SJSA1 (cell line): ENCODE measurements around the gene TPCN2. TPM values are rescaled to one million over a fixed set of nuclear protein-coding genes. Genes with fewer than 3 reads are reported as not detected.

ENCODE experiments used
- DNase-seq, 2 experiments: peaks; one replicate each; pipeline ENCODE4 v3.0.0-alpha.2; 2015 to 2020; ENCODE audit warnings: low spot score in 2 of 2, low read depth in 1 of 2
- H3K27ac ChIP-seq: fragments of 250-450 bp; sonication (Bioruptor Pico); 2 replicates; pipeline ENCODE4 v1.5.1; 2020; ENCODE audit warnings: mild to moderate bottlenecking, moderate library complexity
- H3K27me3 ChIP-seq: fragments of 250-450 bp; sonication (Bioruptor Pico); replicated peaks from 2 replicates; pipeline ENCODE4 v1.5.1; 2020; ENCODE audit warnings: mild to moderate bottlenecking, moderate library complexity
- H3K36me3 ChIP-seq: fragments of 250-450 bp; sonication (Bioruptor Pico); 2 replicates; pipeline ENCODE4 v1.5.1; 2020; ENCODE audit warnings: mild to moderate bottlenecking
- H3K4me1 ChIP-seq: fragments of 250-450 bp; sonication (Bioruptor Pico); replicated peaks from 2 replicates; pipeline ENCODE4 v1.6.1; 2021; ENCODE audit warnings: mild to moderate bottlenecking
- H3K4me3 ChIP-seq: fragments of 250-450 bp; sonication (Bioruptor Pico); 2 replicates; pipeline ENCODE4 v1.5.1; 2020; ENCODE audit warnings: mild to moderate bottlenecking
- H3K9me3 ChIP-seq: fragments of 250-450 bp; sonication (Bioruptor Pico); replicated peaks from 2 replicates; pipeline ENCODE4 v1.5.1; 2020; ENCODE audit warnings: mild to moderate bottlenecking
- total RNA-seq: library from RNA; depleted of rRNA; stranded (reverse); fragments of >200 nt; shearing (Covaris generic); gene quantifications from 2 replicates; pipeline ENCODE4 v1.2.3, GENCODE V29; 2014

The TPCN2 gene
- total RNA-seq, 1 experiment from 2014 or later: 24.1 TPM

DNA sequence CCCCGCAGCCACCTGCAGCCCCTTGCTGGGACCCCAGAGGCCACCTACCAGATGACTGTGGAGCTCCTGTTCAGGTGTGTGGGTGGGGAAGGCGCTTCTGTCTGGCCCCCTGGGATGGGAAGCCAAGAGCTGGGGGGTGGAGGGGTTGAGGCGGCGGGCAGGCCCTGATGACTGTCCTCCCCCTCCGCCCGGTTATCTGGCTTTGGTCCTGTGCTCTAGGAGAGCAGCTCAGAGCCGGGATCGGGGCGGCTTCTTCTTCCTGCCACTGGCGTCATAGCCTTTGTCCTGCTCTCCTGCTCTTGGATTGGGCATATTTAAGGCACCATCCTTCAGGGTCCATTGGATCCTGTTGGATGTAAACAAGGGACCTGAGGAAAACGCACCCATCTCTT, 38.4 kb downstream of the TPCN2 start:
- peaks cover 49% of the 10 kb centered on the region for H3K36me3 ChIP-seq
- no peaks in the 10 kb centered on the region for H3K27me3 ChIP-seq
- no peak for DNase-seq
- peaks cover 4% of the 10 kb centered on the region; the same call in 1 of the 2 replicates for H3K9me3 ChIP-seq
- H3K4me3 ChIP-seq: no peak overlapping the region
- H3K27ac ChIP-seq: no peak overlapping the region
- H3K4me1 ChIP-seq: peaks cover 15% of the 10 kb centered on the region

DNA sequence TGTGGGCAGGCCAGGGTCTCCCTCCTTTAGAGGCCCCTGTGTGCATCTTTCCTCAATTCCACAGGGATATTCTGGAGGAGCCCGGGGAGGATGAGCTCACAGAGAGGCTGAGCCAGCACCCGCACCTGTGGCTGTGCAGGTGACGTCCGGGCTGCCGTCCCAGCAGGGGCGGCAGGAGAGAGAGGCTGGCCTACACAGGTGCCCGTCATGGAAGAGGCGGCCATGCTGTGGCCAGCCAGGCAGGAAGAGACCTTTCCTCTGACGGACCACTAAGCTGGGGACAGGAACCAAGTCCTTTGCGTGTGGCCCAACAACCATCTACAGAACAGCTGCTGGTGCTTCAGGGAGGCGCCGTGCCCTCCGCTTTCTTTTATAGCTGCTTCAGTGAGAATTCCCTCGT, 39.1 kb downstream of the TPCN2 start:
- Histone ChIP-seq H3K9me3 (peaks cover 4% of the 10 kb centered on the region; the same call in 1 of the 2 replicates), H3K27me3 (no peaks in the 10 kb centered on the region), H3K4me3 (no peak overlapping the region), H3K4me1 (peaks cover 15% of the 10 kb centered on the region), H3K36me3 (peaks cover 50% of the 10 kb centered on the region), H3K27ac (no peak overlapping the region)
- no peak for DNase-seq

GRCh38 chr11:69088676-69089146, 40.0 kb downstream of the TPCN2 start:
- no peak overlapping the region for H3K4me3 ChIP-seq

GRCh38 chr11:69089258-69089657, 40.5 kb downstream of the TPCN2 start:
- H3K36me3 ChIP-seq: peaks cover 48% of the 10 kb centered on the region
- H3K4me1 ChIP-seq: peaks cover 15% of the 10 kb centered on the region
- peak; percentile 76 to 90 for DNase-seq
- no peaks in the 10 kb centered on the region for H3K27me3 ChIP-seq
- peaks cover 4% of the 10 kb centered on the region; the same call in 1 of the 2 replicates for H3K9me3 ChIP-seq
- H3K27ac ChIP-seq: no peak overlapping the region
- no peak overlapping the region for H3K4me3 ChIP-seq

More at GRCh38 chr11:69088676-69089146, 40.0 kb downstream of the TPCN2 start:
- Histone ChIP-seq H3K27ac (no peak overlapping the region), H3K36me3 (peaks cover 48% of the 10 kb centered on the region), H3K9me3 (peaks cover 4% of the 10 kb centered on the region; the same call in 1 of the 2 replicates), H3K4me1 (peaks cover 15% of the 10 kb centered on the region), H3K27me3 (no peaks in the 10 kb centered on the region)
- DNase-seq: peak; percentile 92 to 94

DNA sequence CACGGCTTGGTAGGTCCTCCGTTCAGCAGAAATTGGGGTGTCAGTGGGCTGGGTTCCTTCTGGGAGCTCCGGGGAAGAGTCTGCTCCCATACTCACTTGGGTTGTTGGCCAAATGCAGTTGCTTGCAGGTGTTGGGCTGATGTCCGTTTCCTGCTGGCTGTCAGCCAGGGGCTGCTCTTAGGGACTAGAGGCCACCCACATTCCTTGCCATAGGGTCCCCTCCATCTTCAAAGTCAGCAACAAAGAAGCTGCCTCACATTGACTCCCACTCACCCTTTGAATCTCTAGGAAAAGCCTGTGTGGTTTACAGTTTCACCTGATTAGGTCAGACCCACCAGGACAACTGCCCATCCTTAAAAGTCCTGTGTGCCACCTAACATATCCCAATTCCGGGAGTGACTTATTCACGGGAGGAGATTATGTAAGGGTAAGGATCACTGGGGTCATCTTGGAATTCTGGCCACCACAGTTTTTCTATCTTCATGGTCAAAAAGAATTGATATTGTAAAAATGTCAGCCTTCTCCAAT, 43.0 kb downstream of the TPCN2 start:
- Histone ChIP-seq H3K4me1 (peaks cover 15% of the 10 kb centered on the region), H3K4me3 (no peak overlapping the region), H3K9me3 (peaks cover 4% of the 10 kb centered on the region; the same call in 1 of the 2 replicates), H3K36me3 (peaks cover 37% of the 10 kb centered on the region), H3K27ac (no peak overlapping the region), H3K27me3 (no peaks in the 10 kb centered on the region)
- no peak for DNase-seq

- no peak for DNase-seq
- H3K27ac ChIP-seq: no peak overlapping the region
- H3K9me3 ChIP-seq: peaks cover 4% of the 10 kb centered on the region; the same call in 1 of the 2 replicates
- peaks cover 15% of the 10 kb centered on the region for H3K4me1 ChIP-seq
- no peak overlapping the region for H3K4me3 ChIP-seq
- H3K27me3 ChIP-seq: no peaks in the 10 kb centered on the region
- peaks cover 37% of the 10 kb centered on the region for H3K36me3 ChIP-seq
These were observed 43.5 kb downstream of the TPCN2 start for GRCh38 chr11:69092263-69092662.

DNA sequence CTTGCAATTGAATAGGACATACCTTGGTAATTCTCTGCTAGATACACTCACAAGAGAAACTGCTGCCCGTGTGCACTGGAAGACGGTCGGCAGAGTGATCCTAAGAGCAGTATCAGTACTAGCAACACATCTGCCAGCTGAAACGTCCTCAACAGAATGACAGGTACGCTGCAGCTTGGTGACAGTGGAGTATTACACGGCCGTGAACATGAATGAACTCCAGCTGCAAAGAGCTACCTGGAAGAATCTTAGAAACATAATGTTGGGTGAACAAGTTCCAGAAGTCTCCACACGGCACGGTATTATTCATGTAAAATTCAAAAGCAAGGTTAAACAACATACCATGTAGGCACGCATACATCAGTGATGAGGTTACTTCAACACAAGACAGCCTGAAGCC, 44.4 kb downstream of the TPCN2 start:
- Histone ChIP-seq H3K4me3 (no peak overlapping the region), H3K27me3 (no peaks in the 10 kb centered on the region), H3K27ac (no peak overlapping the region), H3K4me1 (peaks cover 15% of the 10 kb centered on the region), H3K36me3 (peaks cover 30% of the 10 kb centered on the region), H3K9me3 (peaks cover 4% of the 10 kb centered on the region; the same call in 1 of the 2 replicates)
- no peak for DNase-seq

GRCh38 chr11:69094111-69094914, 45.6 kb downstream of the TPCN2 start:
- H3K27ac ChIP-seq: no peak overlapping the region
- DNase-seq: no peak
- no peak overlapping the region for H3K4me3 ChIP-seq

GRCh38 chr11:69094915-69095290, 46.2 kb downstream of the TPCN2 start:
- no peak for DNase-seq
- Histone ChIP-seq H3K27me3 (no peaks in the 10 kb centered on the region), H3K4me1 (no peaks in the 10 kb centered on the region), H3K27ac (no peak overlapping the region), H3K9me3 (peaks cover 4% of the 10 kb centered on the region; the same call in 1 of the 2 replicates), H3K4me3 (no peak overlapping the region), H3K36me3 (peaks cover 21% of the 10 kb centered on the region)

More at GRCh38 chr11:69094111-69094914, 45.6 kb downstream of the TPCN2 start:
- peaks cover 26% of the 10 kb centered on the region for H3K36me3 ChIP-seq
- no peaks in the 10 kb centered on the region for H3K27me3 ChIP-seq
- H3K4me1 ChIP-seq: peaks cover 3% of the 10 kb centered on the region
- H3K9me3 ChIP-seq: peaks cover 4% of the 10 kb centered on the region; the same call in 1 of the 2 replicates

DNA sequence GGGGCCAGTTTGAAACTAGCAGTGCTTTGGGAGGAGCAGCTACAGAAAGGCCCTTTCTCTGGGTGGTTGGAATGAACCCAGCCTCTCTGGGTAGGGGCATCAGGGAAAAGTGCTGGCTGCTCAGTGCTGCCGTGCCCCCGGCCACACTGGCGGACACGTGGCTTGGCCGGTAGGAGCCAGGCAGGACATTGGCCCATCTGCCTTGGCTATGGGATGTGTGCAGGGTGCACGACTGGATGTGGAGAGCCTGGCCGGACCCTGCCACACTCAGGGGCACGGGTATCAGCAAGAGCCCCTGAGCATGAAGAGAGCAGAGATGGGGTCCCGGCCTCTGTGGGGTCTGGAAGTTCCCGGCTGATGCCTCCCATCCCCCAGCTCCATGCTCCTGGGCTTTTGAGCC, 46.6 kb downstream of the TPCN2 start:
- H3K4me1 ChIP-seq: no peaks in the 10 kb centered on the region
- peaks cover 18% of the 10 kb centered on the region for H3K36me3 ChIP-seq
- peaks cover 4% of the 10 kb centered on the region; the same call in 1 of the 2 replicates for H3K9me3 ChIP-seq
- DNase-seq: no peak
- no peaks in the 10 kb centered on the region for H3K27me3 ChIP-seq
- no peak overlapping the region for H3K4me3 ChIP-seq
- no peak overlapping the region for H3K27ac ChIP-seq

- H3K36me3 ChIP-seq: peaks cover 11% of the 10 kb centered on the region
- peaks cover 2% of the 10 kb centered on the region; the same call in 1 of the 2 replicates for H3K9me3 ChIP-seq
- H3K27ac ChIP-seq: no peak overlapping the region
- H3K4me1 ChIP-seq: peaks cover under 1% of the 10 kb centered on the region
- no peaks in the 10 kb centered on the region for H3K27me3 ChIP-seq
- no peak overlapping the region for H3K4me3 ChIP-seq
- no peak for DNase-seq
These were observed 47.7 kb downstream of the TPCN2 start for GRCh38 chr11:69096473-69096872.

- DNase-seq: no peak
- Histone ChIP-seq H3K4me3 (no peak overlapping the region), H3K4me1 (peaks cover 9% of the 10 kb centered on the region), H3K27ac (no peak overlapping the region), H3K36me3 (peaks cover 6% of the 10 kb centered on the region; the same call in 1 of the 2 replicates), H3K27me3 (no peaks in the 10 kb centered on the region), H3K9me3 (no peaks in the 10 kb centered on the region)
These were observed 48.5 kb downstream of the TPCN2 start for GRCh38 chr11:69097263-69097662.

DNA sequence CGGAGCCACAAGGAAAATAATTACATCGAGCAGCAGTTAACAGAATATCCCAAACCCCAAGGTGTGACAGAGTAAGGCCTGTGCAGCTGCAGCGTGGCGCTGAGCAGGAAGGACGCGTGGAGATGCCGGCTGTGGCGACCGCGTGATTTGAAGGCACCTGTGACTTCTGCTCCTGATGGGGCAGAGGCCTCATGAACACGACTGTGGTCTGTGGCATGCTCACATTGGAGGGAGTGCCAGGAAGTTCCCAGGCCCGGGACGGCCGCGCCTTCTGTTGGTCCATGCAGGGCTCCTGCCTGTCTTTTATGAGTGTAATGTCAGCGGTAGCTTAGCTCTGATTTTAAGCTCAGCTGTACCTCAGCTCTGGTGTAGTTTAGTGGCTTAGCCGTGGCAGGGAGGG, 50.4 kb downstream of the TPCN2 start:
- H3K4me3 ChIP-seq: no peak overlapping the region
- peaks cover 26% of the 10 kb centered on the region for H3K4me1 ChIP-seq
- no peak for DNase-seq
- no peaks in the 10 kb centered on the region for H3K9me3 ChIP-seq
- H3K36me3 ChIP-seq: no peaks in the 10 kb centered on the region
- no peaks in the 10 kb centered on the region for H3K27me3 ChIP-seq
- H3K27ac ChIP-seq: no peak overlapping the region

GRCh38 chr11:69100454-69101114, 51.9 kb downstream of the TPCN2 start:
- H3K36me3 ChIP-seq: no peaks in the 10 kb centered on the region
- H3K27me3 ChIP-seq: no peaks in the 10 kb centered on the region
- H3K4me1 ChIP-seq: peaks cover 26% of the 10 kb centered on the region
- no peak for DNase-seq
- H3K4me3 ChIP-seq: no peak overlapping the region
- no peak overlapping the region for H3K27ac ChIP-seq
- H3K9me3 ChIP-seq: no peaks in the 10 kb centered on the region
